Measurements from ENCODE around the gene CEP295NL. TPM values are rescaled to one million over a fixed set of nuclear protein-coding genes. Genes with fewer than 3 reads are reported as not detected.

Gene CEP295NL
- total RNA-seq, 2 donors from 2014 or later = 0.83 to 1.1 TPM

- no peak for TF ChIP-seq CTCF (IDR thresholded peaks at IDR 0.05)
- Histone ChIP-seq H3K27ac (no peak overlapping the region), H3K27me3 (no peaks in the 10 kb centered on the region), H3K36me3 (no peaks in the 10 kb centered on the region), H3K4me1 (peaks cover 0 to 24% of the 10 kb centered on the region in 2 donors), H3K4me3 (no peak overlapping the region), H3K9me3 (no peaks in the 10 kb centered on the region)
- no peak for DNase-seq (ENCODE audit: low spot score)
Observed at GRCh38 chr17:78940258-78940657, 37.3 kb upstream of the CEP295NL start.

DNA sequence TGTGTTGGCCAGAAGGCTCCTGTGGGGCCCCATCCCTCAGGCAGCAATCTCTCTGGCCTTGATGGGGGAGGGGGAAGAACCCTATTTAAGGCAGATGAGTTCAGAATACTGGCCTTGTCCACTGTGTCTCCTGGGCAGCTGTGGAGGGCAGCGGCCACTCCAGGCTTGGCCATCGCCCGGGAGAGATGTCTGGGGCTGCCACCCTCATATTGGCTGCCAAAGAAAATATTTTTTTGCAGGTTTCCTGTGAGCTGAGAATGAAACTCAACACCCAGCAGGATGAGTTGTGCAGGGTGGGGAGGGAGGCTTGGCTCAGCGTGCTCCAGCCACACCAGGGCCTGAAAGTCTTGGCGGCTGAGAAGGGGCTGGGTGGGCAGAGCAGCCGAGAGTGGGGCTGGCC, 36.6 kb upstream of the CEP295NL start:
- no peaks in the 10 kb centered on the region for H3K27me3 ChIP-seq
- no peak overlapping the region for H3K27ac ChIP-seq
- H3K4me3 ChIP-seq = no peak overlapping the region
- DNase-seq (ENCODE audit: low spot score) = no peak
- no peaks in the 10 kb centered on the region for H3K36me3 ChIP-seq
- H3K4me1 ChIP-seq = peaks cover 0 to 31% of the 10 kb centered on the region in 2 donors
- H3K9me3 ChIP-seq = no peaks in the 10 kb centered on the region
- TF ChIP-seq CTCF (IDR thresholded peaks at IDR 0.05) = no peak

DNA sequence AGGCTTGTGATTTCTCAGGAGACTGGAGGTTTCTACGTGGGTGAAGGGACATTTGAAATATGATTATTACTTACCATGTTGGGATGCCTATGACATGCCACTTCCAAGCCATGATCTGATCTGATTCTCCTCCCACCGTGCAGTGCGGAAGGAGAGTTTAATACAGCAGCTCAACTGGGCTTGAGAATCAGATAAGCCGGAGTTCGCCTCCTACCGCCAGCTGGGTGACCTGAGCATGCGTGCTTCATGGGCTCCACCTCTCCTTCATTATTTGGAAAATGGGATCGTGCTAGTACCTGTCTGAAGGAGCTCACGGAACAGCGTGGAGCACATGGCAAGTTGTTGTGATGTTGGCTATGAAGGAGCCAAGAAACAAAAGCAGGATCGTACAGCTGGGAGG, 34.6 kb upstream of the CEP295NL start:
- TF ChIP-seq CTCF (IDR thresholded peaks at IDR 0.05) = no peak
- H3K27me3 ChIP-seq = no peaks in the 10 kb centered on the region
- H3K27ac ChIP-seq = no peak overlapping the region
- no peaks in the 10 kb centered on the region for H3K9me3 ChIP-seq
- no peaks in the 10 kb centered on the region for H3K36me3 ChIP-seq
- DNase-seq (ENCODE audit: low spot score) = no peak
- H3K4me3 ChIP-seq = no peak overlapping the region
- H3K4me1 ChIP-seq = peaks cover 0 to 46% of the 10 kb centered on the region in 2 donors

DNA sequence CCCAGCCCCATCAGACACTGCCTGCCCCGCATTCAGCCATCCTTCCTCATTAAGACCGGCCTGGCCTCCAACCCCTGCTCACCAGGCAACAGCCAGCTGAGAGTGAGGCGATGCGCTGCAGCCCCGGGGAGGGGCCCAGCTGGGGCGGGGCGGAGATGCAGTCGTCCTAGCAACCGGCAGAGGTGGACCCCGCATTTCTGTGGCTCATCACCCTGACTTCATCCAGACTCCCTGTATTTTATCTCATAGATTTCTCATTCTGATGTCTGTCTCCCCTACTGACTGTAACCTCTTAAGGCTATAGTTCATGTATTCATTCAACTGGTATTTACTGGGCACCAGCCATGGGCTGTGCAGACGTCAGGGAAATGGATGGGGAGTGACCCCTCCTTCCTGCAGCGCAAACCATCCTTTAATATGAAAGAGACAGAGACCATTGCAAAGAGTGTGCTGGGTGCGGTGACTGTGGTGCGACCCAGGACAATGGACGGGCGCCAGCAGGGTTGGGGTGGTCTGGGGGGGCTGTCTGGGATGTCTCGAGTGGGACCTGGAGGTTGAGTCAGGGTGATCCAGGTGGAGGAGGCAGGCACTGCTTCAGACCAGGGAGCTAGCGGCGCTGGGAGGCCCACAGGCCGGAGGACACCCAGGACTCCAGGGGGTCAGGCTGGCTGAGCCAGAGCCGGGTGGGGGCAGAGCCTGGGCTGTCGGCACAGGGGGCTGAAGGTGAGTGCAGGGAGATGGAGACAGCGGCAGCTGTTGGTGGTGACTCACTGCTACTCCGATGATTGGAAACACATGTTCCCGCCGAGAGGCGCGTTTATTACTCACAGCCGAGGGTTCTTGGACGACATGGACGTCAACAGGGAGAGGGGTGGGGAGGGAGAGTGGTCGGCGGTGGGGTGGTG, 32.7 kb upstream of the CEP295NL start:
- Histone ChIP-seq H3K9me3 (no peaks in the 10 kb centered on the region), H3K4me3 (no peak overlapping the region), H3K4me1 (peaks cover 0 to 44% of the 10 kb centered on the region in 2 donors), H3K27me3 (no peaks in the 10 kb centered on the region), H3K36me3 (no peaks in the 10 kb centered on the region), H3K27ac (peak overlapping the region; percentile 82 to 91)
- peak; percentile 94 for DNase-seq (ENCODE audit: low spot score)
- no peak for TF ChIP-seq CTCF (IDR thresholded peaks at IDR 0.05)

DNA sequence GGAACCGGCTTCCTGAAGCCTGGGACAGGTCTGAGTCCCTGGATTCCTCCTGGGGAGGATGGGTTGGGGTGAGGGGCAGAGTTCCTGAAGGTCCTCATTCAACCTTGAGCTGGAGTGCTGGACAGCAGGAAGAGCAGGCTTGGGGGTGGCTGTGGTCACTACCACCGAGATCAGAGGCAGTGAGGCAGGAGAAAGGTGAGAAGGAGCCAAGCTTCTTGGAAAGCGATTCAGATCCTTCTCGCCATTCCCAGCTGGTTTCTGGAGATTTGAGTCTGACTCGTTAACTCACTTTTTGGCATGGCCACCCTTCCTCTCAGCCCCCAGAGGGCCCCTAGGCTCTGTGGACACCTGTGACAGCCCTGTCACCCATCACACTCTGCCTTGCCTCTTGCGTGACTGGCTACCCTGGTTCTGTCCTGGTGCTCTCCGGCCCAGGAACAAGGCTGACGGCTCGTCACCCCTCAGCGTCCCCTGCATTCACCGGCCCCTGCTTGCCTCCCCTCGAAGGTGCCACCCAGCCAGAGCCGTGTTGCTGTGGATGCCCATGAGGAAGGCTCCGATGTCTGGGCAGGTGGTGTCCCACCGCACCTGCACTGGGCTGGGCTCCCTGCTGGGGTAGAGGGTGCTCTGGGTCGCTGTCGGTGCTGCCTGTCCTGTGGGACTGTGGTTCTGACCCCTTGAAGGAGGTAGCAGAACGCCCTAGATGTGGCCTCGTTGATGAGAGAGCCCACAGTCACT, 31.8 kb upstream of the CEP295NL start:
- no peak for TF ChIP-seq CTCF (IDR thresholded peaks at IDR 0.05)
- H3K27me3 ChIP-seq = no peaks in the 10 kb centered on the region
- no peaks in the 10 kb centered on the region for H3K9me3 ChIP-seq
- DNase-seq (ENCODE audit: low spot score) = no peak
- peak overlapping the region; percentile 82 to 91 for H3K27ac ChIP-seq
- no peak overlapping the region for H3K4me3 ChIP-seq
- no peaks in the 10 kb centered on the region for H3K36me3 ChIP-seq
- peaks cover 0 to 40% of the 10 kb centered on the region in 2 donors for H3K4me1 ChIP-seq
